Peyer's patch (tissue), 4 donors: ENCODE results near the gene LZTS2.

ENCODE experiments used
- CTCF ChIP-seq, 6 experiments: fragments of 450-650 bp in 4 of 6; fragments of 200-600 bp in 2 of 6; sonication (generic) in 1 of 6; IDR thresholded peaks; one replicate each; pipeline ENCODE4 v1.5.1; 2017 to 2019; ENCODE audit warnings: antibody characterized with exemption in 6 of 6, mild to moderate bottlenecking in 3 of 6, moderate library complexity in 1 of 6
- POLR2A ChIP-seq, 2 donors: fragments of 450-650 bp; IDR thresholded peaks; one replicate each; pipeline ENCODE4 v1.5.1; 2017; ENCODE audit warnings: antibody characterized with exemption in 2 of 2, mild to moderate bottlenecking in 2 of 2, moderate library complexity in 2 of 2

GRCh38 chr10:101033276-101033675 is 33.7 kb downstream of the LZTS2 start:
- TF ChIP-seq CTCF (IDR thresholded peaks at IDR 0.05) (no peak), POLR2A (IDR thresholded peaks at IDR 0.05) (no peak)
